Astrocyte of the cerebellum (primary cell): Measurements from ENCODE around the gene CRYGS.
"Not testable (repeated sequence)": the region's sequence is repeated elsewhere in the genome, so short reads cannot be mapped to it uniquely, and the experiment has no call there.

Source experiments
- DNase-seq: peaks from one replicate; pipeline ENCODE4 v3.0.0-alpha.2; 2011; ENCODE audit warnings: low read depth
- H3K4me3 ChIP-seq: 2 replicates; pipeline ENCODE4 v1.5.1; 2011; ENCODE audit warnings: mild to moderate bottlenecking, low read depth, low read length, moderate library complexity
- in situ Hi-C: cut with HindIII; loops from 2 replicates; pipeline ENCODE4 v1.10.0; 2017; ENCODE audit warnings: low sequenced_read_pairs
- TF ChIP-seq, protein P1 (sequence below): IDR thresholded peaks from 2 replicates; pipeline ENCODE4 v1.5.1; 2012; ENCODE audit warnings: low read length, low read depth, moderate library complexity, mild to moderate bottlenecking; ENCODE audit errors: missing control alignments

Gene CRYGS

GRCh38 chr3:186571644-186572013, 27.4 kb upstream of the CRYGS start:
- in situ Hi-C loops: no loop called here
- TF ChIP-seq, protein P1, sequence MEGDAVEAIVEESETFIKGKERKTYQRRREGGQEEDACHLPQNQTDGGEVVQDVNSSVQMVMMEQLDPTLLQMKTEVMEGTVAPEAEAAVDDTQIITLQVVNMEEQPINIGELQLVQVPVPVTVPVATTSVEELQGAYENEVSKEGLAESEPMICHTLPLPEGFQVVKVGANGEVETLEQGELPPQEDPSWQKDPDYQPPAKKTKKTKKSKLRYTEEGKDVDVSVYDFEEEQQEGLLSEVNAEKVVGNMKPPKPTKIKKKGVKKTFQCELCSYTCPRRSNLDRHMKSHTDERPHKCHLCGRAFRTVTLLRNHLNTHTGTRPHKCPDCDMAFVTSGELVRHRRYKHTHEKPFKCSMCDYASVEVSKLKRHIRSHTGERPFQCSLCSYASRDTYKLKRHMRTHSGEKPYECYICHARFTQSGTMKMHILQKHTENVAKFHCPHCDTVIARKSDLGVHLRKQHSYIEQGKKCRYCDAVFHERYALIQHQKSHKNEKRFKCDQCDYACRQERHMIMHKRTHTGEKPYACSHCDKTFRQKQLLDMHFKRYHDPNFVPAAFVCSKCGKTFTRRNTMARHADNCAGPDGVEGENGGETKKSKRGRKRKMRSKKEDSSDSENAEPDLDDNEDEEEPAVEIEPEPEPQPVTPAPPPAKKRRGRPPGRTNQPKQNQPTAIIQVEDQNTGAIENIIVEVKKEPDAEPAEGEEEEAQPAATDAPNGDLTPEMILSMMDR: no peak
- no peak for DNase-seq
- H3K4me3 ChIP-seq: peak overlapping the region; percentile 96

DNA sequence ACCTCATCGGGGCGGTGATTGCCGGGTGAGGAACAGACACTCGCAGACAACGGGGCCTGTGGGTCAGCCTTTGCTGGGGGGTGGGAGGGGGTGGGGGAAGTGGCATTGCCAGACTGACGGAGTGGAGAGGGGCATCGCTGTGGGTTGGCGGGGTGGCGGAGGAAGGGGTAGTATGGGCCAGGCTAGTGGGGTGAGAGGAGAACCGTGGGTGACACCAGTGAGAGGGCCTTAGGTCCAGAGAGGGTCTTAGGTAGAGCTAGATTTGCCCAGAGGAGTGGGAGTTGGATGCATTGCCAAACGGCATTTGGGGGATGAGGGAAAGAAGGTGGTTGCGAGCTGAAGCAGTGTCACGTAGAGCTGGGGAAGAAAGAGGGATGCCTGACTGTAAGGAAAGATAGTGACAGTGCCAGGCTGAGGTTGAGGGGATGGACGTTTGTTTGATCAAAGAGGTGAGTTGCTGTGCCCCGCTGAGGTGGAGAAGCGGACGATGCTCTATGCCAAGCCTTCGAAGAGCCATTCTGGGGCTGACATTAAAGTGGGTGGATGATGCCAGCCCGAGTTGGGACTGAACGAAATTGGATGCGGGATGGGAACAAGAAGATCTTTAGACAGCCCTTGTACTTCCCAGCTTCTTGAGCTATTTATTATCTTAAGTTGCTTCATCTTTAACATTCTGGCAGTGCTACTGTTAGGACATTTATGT, 26.9 kb upstream of the CRYGS start:
- TF ChIP-seq, protein P1: no peak
- H3K4me3 ChIP-seq: peak overlapping the region; percentile 96
- no peak for DNase-seq
- in situ Hi-C loops: no loop called here

DNA sequence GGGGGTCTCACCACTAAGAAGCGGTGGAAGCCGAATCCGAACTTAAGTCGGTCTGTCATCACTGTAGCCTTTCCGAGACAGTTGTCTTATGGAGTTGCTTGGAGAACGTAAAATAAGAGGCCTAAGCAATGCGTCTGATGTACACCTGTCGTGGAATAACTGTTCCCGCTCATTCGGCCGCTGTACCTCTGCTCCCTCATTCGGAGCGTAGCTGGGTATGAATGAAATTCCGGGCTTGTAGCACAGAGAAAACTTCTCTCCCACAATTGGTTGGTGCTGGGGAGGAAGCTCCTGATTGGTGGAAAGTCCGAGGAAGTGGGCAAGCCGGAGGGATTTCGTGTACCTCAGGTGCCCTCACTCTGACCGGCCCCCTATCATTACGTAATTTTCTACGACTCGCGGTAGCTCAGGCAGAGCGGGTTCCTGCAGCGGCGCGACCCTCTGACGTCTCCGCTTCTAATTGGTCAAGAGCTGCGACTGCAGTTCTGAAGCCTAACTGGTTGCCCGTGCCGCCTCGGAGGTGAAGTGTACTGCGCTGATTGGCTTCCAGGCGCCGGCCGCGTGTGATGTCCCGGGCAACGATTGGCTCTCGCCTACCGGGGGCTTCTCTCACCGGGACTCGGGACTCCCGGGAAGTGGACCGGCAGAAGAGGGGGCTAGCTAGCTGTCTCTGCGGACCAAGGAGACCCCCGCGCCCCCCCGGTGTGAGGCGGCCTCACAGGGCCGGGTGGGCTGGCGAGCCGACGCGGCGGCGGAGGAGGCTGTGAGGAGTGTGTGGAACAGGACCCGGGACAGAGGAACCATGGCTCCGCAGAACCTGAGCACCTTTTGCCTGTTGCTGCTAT, 26.1 kb upstream of the CRYGS start, which contains the start of gene DNAJB11:
TSS of gene DNAJB11 (plus strand) at position 625 of the 845 bp plus-strand sequence. CDS start at position 803, 178 bp downstream.
- in situ Hi-C loops: no loop called here
- DNase-seq: peak; percentile 100
- TF ChIP-seq, protein P1: no peak
- peak within 1 kb of the TSS; percentile 96 for H3K4me3 ChIP-seq

- H3K4me3 ChIP-seq: peak overlapping the region; percentile 96
- TF ChIP-seq, protein P1: no peak
- in situ Hi-C loops: no loop called here
- no peak for DNase-seq
Observed at GRCh38 chr3:186569779-186570095, 25.6 kb upstream of the CRYGS start.

- in situ Hi-C loops: not testable (repeated sequence)
- H3K4me3 ChIP-seq: peak overlapping the region; percentile 96
Observed at GRCh38 chr3:186569361-186569760, 25.2 kb upstream of the CRYGS start.

DNA sequence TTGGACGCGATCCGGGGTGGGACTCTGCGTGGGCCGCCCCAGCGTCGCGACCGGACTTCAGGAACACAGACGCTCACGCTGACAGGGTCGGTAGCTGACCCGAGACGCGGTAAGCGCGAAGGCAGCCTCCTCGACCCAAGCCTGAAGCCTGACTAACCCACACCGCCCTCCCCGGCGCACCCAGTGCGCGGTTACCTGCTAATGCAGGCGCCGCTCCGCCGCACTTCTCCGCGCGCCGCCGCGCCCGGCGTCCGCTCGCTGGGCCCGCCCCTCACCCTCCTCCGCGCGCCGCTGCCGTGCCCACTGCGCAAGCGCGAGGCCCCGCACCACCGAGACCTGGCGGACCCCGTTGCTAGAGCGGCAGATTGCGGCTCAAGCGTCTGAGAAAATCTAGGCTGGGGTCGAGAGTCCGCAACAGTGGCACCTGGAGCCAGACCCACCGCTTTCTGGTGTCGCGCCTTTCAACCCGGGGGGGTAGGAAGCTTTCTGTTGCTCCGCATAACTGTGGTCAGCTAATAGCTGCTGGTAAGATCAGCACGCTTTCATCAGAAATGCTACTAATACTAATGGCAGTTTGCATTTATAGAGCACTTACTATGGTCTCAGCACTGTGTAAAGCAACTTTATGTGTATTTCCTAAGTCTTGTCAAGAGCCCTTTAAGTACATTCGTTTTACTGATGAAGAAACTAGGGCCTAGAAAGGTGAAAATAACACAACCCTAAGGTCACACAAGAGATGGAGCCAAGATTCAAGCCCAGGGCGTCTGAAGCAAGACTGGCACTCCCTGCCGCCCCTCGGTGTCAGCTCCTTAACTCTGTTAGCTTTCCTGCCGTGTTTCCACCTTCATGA, 23.1 kb upstream of the CRYGS start, which contains the start of gene TBCCD1:
TSS of gene TBCCD1 (minus strand) at position 268 of the 850 bp plus-strand sequence. CDS start 3,010 bp downstream, outside the sequence.
- TF ChIP-seq, protein P1: no peak
- DNase-seq: peak; percentile 73
- peak within 1 kb of the TSS; percentile 92 for H3K4me3 ChIP-seq
- in situ Hi-C loops: no loop called here

More at GRCh38 chr3:186569361-186569760, 25.2 kb upstream of the CRYGS start:
- DNase-seq: not testable (repeated sequence)
